ENCODE measurements around the gene FMO3. TPM values are rescaled to one million over a fixed set of nuclear protein-coding genes. Genes with fewer than 3 reads are reported as not detected.

FMO3 gene
- total RNA-seq, 1 donor from 2014 or later, result 0.27 TPM

DNA sequence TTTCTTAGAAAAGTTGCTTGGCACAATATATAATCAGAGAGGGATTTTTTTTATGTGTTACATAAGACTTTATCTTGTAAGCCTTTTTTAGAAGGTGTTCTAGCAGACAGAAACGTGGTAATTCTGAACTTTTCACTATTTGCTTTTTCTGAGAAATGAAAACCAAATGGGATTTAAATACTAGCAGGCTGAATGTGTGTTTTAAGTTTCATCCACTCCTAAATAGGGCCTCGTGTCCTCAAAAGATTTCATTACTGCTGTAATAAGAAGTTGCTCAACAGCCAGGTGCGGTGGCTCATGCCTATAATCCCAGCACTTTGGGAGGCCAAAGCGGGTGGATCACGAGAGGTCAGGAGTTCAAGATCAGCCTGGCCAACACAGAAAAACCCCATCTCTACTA, 49.7 kb downstream of the FMO3 start:
- H3K27ac Mint-ChIP-seq (ENCODE audit: unreplicated experiment), result peak overlapping the region; percentile 96
- peaks cover 4% of the 10 kb centered on the region for H3K9me3 Mint-ChIP-seq (ENCODE audit: low read depth)
- no peak overlapping the region for H3K4me3 Mint-ChIP-seq (ENCODE audit: unreplicated experiment)
- H3K27me3 Mint-ChIP-seq (ENCODE audit: low read depth), result no peaks in the 10 kb centered on the region
- TF ChIP-seq, protein P1, sequence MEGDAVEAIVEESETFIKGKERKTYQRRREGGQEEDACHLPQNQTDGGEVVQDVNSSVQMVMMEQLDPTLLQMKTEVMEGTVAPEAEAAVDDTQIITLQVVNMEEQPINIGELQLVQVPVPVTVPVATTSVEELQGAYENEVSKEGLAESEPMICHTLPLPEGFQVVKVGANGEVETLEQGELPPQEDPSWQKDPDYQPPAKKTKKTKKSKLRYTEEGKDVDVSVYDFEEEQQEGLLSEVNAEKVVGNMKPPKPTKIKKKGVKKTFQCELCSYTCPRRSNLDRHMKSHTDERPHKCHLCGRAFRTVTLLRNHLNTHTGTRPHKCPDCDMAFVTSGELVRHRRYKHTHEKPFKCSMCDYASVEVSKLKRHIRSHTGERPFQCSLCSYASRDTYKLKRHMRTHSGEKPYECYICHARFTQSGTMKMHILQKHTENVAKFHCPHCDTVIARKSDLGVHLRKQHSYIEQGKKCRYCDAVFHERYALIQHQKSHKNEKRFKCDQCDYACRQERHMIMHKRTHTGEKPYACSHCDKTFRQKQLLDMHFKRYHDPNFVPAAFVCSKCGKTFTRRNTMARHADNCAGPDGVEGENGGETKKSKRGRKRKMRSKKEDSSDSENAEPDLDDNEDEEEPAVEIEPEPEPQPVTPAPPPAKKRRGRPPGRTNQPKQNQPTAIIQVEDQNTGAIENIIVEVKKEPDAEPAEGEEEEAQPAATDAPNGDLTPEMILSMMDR (IDR thresholded peaks at IDR 0.05), result no peak
- H3K36me3 Mint-ChIP-seq (ENCODE audit: low read depth), result peaks cover 3% of the 10 kb centered on the region
- DNase-seq (ENCODE audit: low spot score), result no peak
- H3K4me1 Mint-ChIP-seq (ENCODE audit: low read depth), result peaks cover 68% of the 10 kb centered on the region

DNA sequence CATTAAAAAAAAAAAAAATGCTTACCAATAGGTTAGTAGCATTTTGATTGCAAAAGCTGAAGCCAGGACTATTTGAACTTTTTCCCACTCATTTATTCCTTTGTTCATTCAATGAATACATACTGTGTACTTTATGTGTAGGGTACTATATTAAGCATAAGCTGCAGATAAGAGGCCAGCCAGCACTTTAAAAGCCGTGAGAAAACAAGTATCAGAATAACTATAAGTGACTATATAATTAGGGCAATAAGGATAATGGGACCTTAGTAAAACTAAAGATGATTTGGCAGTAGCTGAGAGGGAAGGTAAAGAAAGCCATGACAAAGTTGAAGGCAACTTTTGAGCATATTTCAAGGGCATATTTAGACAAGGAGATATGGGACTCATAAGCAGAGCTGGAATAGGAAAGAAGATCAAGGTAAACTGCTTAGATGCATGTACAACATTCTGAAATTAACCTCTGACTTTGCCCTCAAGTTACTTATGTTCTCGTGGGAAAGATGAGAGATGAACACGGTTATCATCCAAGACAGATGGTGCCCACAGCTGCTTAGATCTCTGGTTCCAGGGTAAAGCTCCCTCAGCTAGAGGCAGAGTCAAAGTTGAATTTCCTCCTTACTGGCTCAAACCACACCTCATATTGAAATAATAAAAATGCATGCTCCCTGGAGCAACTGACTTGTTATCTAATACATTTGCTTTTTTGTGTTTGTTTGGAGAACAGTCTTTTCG, 50.4 kb downstream of the FMO3 start:
- Mint-ChIP-seq H3K27me3 (ENCODE audit: low read depth) (no peaks in the 10 kb centered on the region), H3K9me3 (ENCODE audit: low read depth) (peaks cover 4% of the 10 kb centered on the region), H3K36me3 (ENCODE audit: low read depth) (peaks cover 3% of the 10 kb centered on the region), H3K4me3 (ENCODE audit: unreplicated experiment) (no peak overlapping the region), H3K4me1 (ENCODE audit: low read depth) (peaks cover 64% of the 10 kb centered on the region), H3K27ac (ENCODE audit: unreplicated experiment) (peak overlapping the region; percentile 96)
- TF ChIP-seq, protein P1 (IDR thresholded peaks at IDR 0.05), result no peak
- DNase-seq (ENCODE audit: low spot score), result no peak

DNA sequence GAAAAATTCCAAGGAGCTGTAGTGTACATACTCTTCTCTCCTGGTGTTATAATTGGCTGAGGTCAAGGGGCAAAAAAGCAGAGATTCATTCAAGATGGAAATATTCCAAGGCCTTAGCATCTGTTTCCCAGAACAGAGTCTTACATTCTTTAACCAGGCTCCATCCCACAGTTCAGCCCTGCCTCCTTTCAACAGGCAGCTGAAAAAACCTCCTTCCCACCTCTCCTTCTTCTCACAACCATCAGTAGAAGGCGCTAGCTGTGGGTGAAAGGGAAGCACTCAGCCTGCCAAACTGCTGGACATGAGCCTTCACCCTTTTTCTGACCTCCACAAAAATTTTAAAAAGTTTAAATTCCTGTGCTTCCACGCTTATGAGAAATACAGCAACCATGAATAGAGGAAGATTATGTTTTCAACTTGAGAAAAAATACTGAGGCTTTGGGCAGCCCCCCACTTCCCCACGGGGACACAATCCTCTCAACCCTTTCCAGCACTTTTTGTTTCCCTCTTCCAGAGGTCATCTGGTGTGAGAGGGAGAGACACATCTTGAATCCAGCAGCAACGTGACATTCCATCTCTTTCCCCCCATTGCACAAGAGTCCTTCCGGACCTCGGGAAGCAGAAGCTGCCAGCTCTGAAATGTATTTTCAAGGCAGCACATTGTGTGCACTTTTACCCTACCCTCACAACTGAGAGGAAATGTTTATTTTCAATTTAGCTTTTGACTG, 51.1 kb downstream of the FMO3 start:
- TF ChIP-seq, protein P1 (IDR thresholded peaks at IDR 0.05), result peak; percentile 76
- Mint-ChIP-seq H3K9me3 (ENCODE audit: low read depth) (peaks cover 4% of the 10 kb centered on the region), H3K4me1 (ENCODE audit: low read depth) (peaks cover 59% of the 10 kb centered on the region), H3K27me3 (ENCODE audit: low read depth) (no peaks in the 10 kb centered on the region), H3K4me3 (ENCODE audit: unreplicated experiment) (peak overlapping the region; percentile 50), H3K27ac (ENCODE audit: unreplicated experiment) (peak overlapping the region; percentile 96), H3K36me3 (ENCODE audit: low read depth) (peaks cover 3% of the 10 kb centered on the region)
- DNase-seq (ENCODE audit: low spot score), result no peak

DNA sequence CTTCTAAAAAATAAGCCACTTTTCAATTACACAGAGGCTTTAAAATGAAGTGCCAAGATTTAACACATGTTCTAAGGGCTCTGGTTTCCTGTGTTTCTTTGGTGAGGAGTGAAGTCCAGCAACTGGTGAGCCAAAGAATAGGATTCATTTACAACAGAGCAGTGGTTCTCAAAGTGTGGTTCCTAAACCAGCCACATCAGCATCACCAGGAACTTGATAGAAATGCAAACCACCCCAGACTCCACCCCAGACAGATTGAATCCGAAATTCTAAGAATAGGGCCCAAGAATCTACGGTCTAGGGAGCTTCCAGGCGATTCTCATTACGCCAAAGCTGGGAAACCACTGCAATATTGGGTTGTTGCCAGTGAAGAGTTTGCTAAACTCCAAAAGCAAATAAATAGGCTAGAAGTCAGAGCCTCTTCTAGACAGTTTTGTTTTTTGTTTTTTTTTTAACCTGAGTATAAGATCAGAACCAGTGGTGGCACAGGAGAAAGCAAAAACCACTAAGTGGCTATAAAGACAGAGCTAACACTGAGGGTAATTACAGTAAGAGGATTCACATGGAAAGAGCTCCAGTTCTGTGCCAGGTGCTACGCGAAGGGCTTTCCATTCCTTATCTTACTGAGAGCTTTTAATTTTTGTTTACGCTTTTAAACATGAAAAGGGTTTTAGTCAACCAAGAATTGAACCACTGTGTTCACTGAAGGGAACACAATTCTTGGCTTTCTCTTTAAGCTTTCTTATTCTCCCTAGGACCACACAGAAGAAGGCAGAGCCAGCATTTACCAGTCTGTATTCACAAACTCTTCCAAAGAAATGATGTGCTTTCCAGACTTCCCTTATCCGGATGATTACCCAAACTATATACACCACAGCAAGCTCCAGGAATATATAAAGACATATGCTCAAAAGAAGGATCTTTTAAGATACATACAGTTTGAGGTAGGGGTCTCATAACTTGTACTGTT, 52.0 kb downstream of the FMO3 start:
- H3K9me3 Mint-ChIP-seq (ENCODE audit: low read depth), result peaks cover 4% of the 10 kb centered on the region
- H3K27me3 Mint-ChIP-seq (ENCODE audit: low read depth), result no peaks in the 10 kb centered on the region
- DNase-seq (ENCODE audit: low spot score), result no peak
- peak overlapping the region; percentile 96 for H3K27ac Mint-ChIP-seq (ENCODE audit: unreplicated experiment)
- H3K4me1 Mint-ChIP-seq (ENCODE audit: low read depth), result peaks cover 51% of the 10 kb centered on the region
- peak overlapping the region; percentile 50 for H3K4me3 Mint-ChIP-seq (ENCODE audit: unreplicated experiment)
- TF ChIP-seq, protein P1 (IDR thresholded peaks at IDR 0.05), result no peak
- H3K36me3 Mint-ChIP-seq (ENCODE audit: low read depth), result peaks cover 3% of the 10 kb centered on the region

DNA sequence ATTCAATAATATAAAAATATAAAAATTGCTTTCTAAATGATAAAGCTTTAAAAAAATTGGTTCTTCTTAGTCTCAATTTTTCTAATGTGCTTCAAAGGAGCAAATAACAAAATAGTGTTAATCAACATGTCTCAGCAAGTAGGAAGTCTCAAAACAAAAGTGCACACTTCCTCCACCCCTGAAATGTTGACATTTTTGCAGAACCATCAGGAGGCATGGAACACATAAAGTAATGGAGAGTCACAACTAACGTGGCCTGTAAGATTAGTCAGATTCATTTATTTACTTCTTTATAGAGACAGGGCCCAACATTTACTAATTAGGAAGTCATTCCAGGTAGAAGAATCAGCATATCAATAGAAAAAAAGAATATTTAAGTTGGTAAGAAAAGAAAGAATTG, 59.5 kb downstream of the FMO3 start:
- TF ChIP-seq, protein P1 (IDR thresholded peaks at IDR 0.05), result no peak
- Mint-ChIP-seq H3K4me1 (ENCODE audit: low read depth) (peaks cover 21% of the 10 kb centered on the region), H3K27ac (ENCODE audit: unreplicated experiment) (no peak overlapping the region), H3K4me3 (ENCODE audit: unreplicated experiment) (no peak overlapping the region), H3K9me3 (ENCODE audit: low read depth) (peaks cover 2% of the 10 kb centered on the region), H3K36me3 (ENCODE audit: low read depth) (peaks cover 2% of the 10 kb centered on the region), H3K27me3 (ENCODE audit: low read depth) (no peaks in the 10 kb centered on the region)
- no peak for DNase-seq (ENCODE audit: low spot score)
